Panc1 (cell line): ENCODE data around the gene NLGN2. TPM values are rescaled to one million over a fixed set of nuclear protein-coding genes. Genes with fewer than 3 reads are reported as not detected.
A peak's percentile ranks its signal among the peaks of the same experiment; 100 is the strongest.

ENCODE experiments used
- ATAC-seq: fragments of 200-7000 bp; cut with Tn5 transposase; 2 replicates; pipeline ENCODE4 v1.9.1; 2020; ENCODE audit warnings: mild to moderate bottlenecking, moderate library complexity
- BruUV-seq: library from RNA; stranded (reverse); fragments of 400-500 nt; replicated peaks from 2 replicates; lab custom pipeline; 2021; lab: Mats Ljungman, UMichigan
- CTCF ChIA-PET: fragments of 300-600 bp; sonication (Branson Sonifier 250); formaldehyde crosslinking; loops from one replicate; lab custom pipeline; 2022; ENCODE audit warnings: antibody characterized with exemption; lab: Charles Lee
- POLR2A ChIA-PET: fragments of 300-600 bp; sonication (Branson Sonifier 250); formaldehyde crosslinking; loops from one replicate; lab custom pipeline; 2022; ENCODE audit warnings: antibody characterized with exemption; lab: Charles Lee
- DNase-seq: peaks from one replicate; pipeline ENCODE4 v3.0.0-alpha.2; 2010; ENCODE audit warnings: low read depth, low spot score
- H3K27ac ChIP-seq: 2 replicates; pipeline ENCODE4 v1.5.1; 2011; ENCODE audit warnings: mild to moderate bottlenecking, low read length, inconsistent platforms
- H3K27me3 ChIP-seq: fragments of 200-500 bp; sonication (Bioruptor generic); 2 replicates; pipeline ENCODE4 v1.6.0; 2014; ENCODE audit warnings: low read length, inconsistent platforms; ENCODE audit not compliant: control insufficient read depth, insufficient read depth
- H3K36me3 ChIP-seq: fragments of 200-500 bp; sonication (Bioruptor generic); 2 replicates; pipeline ENCODE4 v1.5.1; 2014; ENCODE audit warnings: inconsistent platforms, mild to moderate bottlenecking, low read length, moderate library complexity; ENCODE audit not compliant: control insufficient read depth, insufficient read depth
- H3K4me1 ChIP-seq: 2 replicates; pipeline ENCODE4 v1.5.1; 2011; ENCODE audit warnings: inconsistent platforms, mild to moderate bottlenecking, low read length, moderate library complexity; ENCODE audit not compliant: control insufficient read depth, insufficient read depth
- H3K4me3 ChIP-seq, 2 experiments: 2 replicates each; pipeline ENCODE4 v1.5.1; 2011 to 2012; ENCODE audit warnings: low read depth in 2 of 2, low read length in 2 of 2, mild to moderate bottlenecking in 2 of 2, inconsistent platforms in 1 of 2, moderate library complexity in 1 of 2
- H3K9me3 ChIP-seq: fragments of 200-500 bp; sonication (Bioruptor generic); 2 replicates; pipeline ENCODE4 v1.5.1; 2014; ENCODE audit warnings: low read depth, mild to moderate bottlenecking, inconsistent platforms, low read length, moderate library complexity; ENCODE audit not compliant: control insufficient read depth, insufficient read depth
- CTCF ChIP-seq: fragments of 450-650 bp; IDR thresholded peaks from 2 replicates; pipeline ENCODE4 v1.5.1; 2017; ENCODE audit warnings: mild to moderate bottlenecking
- POLR2AphosphoS5 ChIP-seq: IDR thresholded peaks from 2 replicates; pipeline ENCODE4 v1.6.1; 2012; ENCODE audit warnings: mild to moderate bottlenecking, low read depth, low read length, moderate library complexity
- SIN3A ChIP-seq: IDR thresholded peaks from 2 replicates; pipeline ENCODE4 v1.6.1; 2012; ENCODE audit warnings: low read depth, mild to moderate bottlenecking, low read length, moderate library complexity, borderline replicate concordance; ENCODE audit not compliant: insufficient read depth
- TCF7L2 ChIP-seq: IDR thresholded peaks from 2 replicates; pipeline ENCODE4 v1.6.1; 2011; ENCODE audit warnings: mild to moderate bottlenecking, low read depth, low read length, inconsistent platforms
- in situ Hi-C: cut with HindIII; loops from 2 replicates; pipeline ENCODE4 v1.10.0; 2016; ENCODE audit warnings: low sequenced_read_pairs, low pct_unique_long_range_greater_than_20kb
- intact Hi-C: fragments of 100-400 bp; cut with micrococcal nuclease; formaldehyde crosslinking; loops from one replicate; pipeline ENCODE4 v1.10.0; 2022; ENCODE audit not compliant: unreplicated experiment
- total RNA-seq: library from RNA; stranded (reverse); gene quantifications from one replicate; pipeline ENCODE4 v1.2.1, GENCODE V29; 2021; ENCODE audit not compliant: unreplicated experiment
- TF ChIP-seq, protein P1 (sequence below), 2 experiments: IDR thresholded peaks; 2 replicates each; pipeline ENCODE4 v1.6.1; 2011 to 2012; ENCODE audit warnings: low read depth in 2 of 2, control low read depth in 1 of 2, low read length in 1 of 2, mild to moderate bottlenecking in 1 of 2, moderate library complexity in 1 of 2; ENCODE audit not compliant: insufficient read depth in 1 of 2

The NLGN2 gene
- total RNA-seq, 1 experiment from 2014 or later = 33.6 TPM

GRCh38 chr17:7416323-7416722, 8.7 kb downstream of the NLGN2 start:
- intact Hi-C loops = no loop called here
- Histone ChIP-seq H3K4me1 (no peaks in the 10 kb centered on the region), H3K4me3 (no peak overlapping the region), H3K27me3 (no peaks in the 10 kb centered on the region), H3K27ac (no peak overlapping the region), H3K36me3 (no peaks in the 10 kb centered on the region), H3K9me3 (no peaks in the 10 kb centered on the region)
- no peak for TF ChIP-seq SIN3A
- TF ChIP-seq TCF7L2 = no peak
- TF ChIP-seq CTCF = no peak
- TF ChIP-seq POLR2AphosphoS5 = no peak
- TF ChIP-seq, protein P1, sequence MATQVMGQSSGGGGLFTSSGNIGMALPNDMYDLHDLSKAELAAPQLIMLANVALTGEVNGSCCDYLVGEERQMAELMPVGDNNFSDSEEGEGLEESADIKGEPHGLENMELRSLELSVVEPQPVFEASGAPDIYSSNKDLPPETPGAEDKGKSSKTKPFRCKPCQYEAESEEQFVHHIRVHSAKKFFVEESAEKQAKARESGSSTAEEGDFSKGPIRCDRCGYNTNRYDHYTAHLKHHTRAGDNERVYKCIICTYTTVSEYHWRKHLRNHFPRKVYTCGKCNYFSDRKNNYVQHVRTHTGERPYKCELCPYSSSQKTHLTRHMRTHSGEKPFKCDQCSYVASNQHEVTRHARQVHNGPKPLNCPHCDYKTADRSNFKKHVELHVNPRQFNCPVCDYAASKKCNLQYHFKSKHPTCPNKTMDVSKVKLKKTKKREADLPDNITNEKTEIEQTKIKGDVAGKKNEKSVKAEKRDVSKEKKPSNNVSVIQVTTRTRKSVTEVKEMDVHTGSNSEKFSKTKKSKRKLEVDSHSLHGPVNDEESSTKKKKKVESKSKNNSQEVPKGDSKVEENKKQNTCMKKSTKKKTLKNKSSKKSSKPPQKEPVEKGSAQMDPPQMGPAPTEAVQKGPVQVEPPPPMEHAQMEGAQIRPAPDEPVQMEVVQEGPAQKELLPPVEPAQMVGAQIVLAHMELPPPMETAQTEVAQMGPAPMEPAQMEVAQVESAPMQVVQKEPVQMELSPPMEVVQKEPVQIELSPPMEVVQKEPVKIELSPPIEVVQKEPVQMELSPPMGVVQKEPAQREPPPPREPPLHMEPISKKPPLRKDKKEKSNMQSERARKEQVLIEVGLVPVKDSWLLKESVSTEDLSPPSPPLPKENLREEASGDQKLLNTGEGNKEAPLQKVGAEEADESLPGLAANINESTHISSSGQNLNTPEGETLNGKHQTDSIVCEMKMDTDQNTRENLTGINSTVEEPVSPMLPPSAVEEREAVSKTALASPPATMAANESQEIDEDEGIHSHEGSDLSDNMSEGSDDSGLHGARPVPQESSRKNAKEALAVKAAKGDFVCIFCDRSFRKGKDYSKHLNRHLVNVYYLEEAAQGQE (IDR thresholded peaks at IDR 0.05; ENCODE audit: insufficient read depth in 1 of 2, low read depth in 2 of 2, low read length in 1 of 2) = no peak
- ChIA-PET POLR2A (no interaction called here), CTCF (no interaction called here)
- in situ Hi-C loops = no loop called here
- DNase-seq (no peak), ATAC-seq (peak; percentile 37; the same call in 1 of the 2 replicates)
- no TSS peak for BruUV-seq

GRCh38 chr17:7417056-7417655, 9.5 kb downstream of the NLGN2 start:
- Histone ChIP-seq H3K36me3 (no peaks in the 10 kb centered on the region), H3K9me3 (no peaks in the 10 kb centered on the region), H3K27ac (no peak overlapping the region), H3K4me3 (no peak overlapping the region), H3K27me3 (no peaks in the 10 kb centered on the region), H3K4me1 (no peaks in the 10 kb centered on the region)
- POLR2A ChIA-PET = no interaction called here
- DNase-seq = no peak
- TF ChIP-seq SIN3A = no peak
- no peak for TF ChIP-seq CTCF
- TF ChIP-seq, protein P1 (IDR thresholded peaks at IDR 0.05; ENCODE audit: insufficient read depth in 1 of 2, low read depth in 2 of 2, low read length in 1 of 2) = no peak
- TF ChIP-seq TCF7L2 = no peak
- no peak for TF ChIP-seq POLR2AphosphoS5
- CTCF ChIA-PET = no interaction called here
- in situ Hi-C loops = no loop called here
- BruUV-seq = no TSS peak
- intact Hi-C loops = no loop called here
- ATAC-seq = no peak
